Heart left ventricle (tissue), 16 donors: ENCODE measurements around the gene MYO19. TPM values are rescaled to one million over a fixed set of nuclear protein-coding genes. Genes with fewer than 3 reads are reported as not detected.

Source experiments
- ATAC-seq, 4 donors: fragments of 200-7000 bp; cut with Tn5 transposase; one replicate each; pipeline ENCODE4 v1.9.1; 2020 to 2022; ENCODE audit warnings: moderate library complexity in 4 of 4, mild to moderate bottlenecking in 3 of 4, moderate number of reproducible peaks in 1 of 4
- DNase-seq, 5 donors: peaks; one replicate each; pipeline ENCODE4 v3.0.0-alpha.2; 2020
- H3K27ac ChIP-seq, 12 donors: fragments of 200-600 bp; sonication (generic) in 4 of 12; one replicate each; pipeline versions ENCODE4 v1.5.0 to v1.8.0; 2016 to 2022; ENCODE audit warnings: mild to moderate bottlenecking in 2 of 12
- H3K27me3 ChIP-seq, 9 donors: fragments of 200-600 bp; sonication (generic) in 2 of 9; one replicate each; pipeline versions ENCODE4 v1.5.1 to v1.8.0; 2016 to 2022; ENCODE audit warnings: mild to moderate bottlenecking in 3 of 9
- H3K36me3 ChIP-seq, 9 donors: fragments of 200-600 bp; sonication (generic) in 2 of 9; one replicate each; pipeline versions ENCODE4 v1.5.0 to v1.8.0; 2018 to 2022; ENCODE audit warnings: mild to moderate bottlenecking in 2 of 9
- H3K4me1 ChIP-seq, 12 donors: fragments of 200-600 bp; sonication (generic) in 4 of 12; one replicate each; pipeline versions ENCODE4 v1.5.0 to v1.8.0; 2016 to 2022; ENCODE audit warnings: mild to moderate bottlenecking in 3 of 12
- H3K4me3 ChIP-seq, 12 donors: fragments of 200-600 bp; sonication (generic) in 4 of 12; one replicate each; pipeline versions ENCODE4 v1.5.0 to v1.8.0; 2017 to 2022; ENCODE audit warnings: mild to moderate bottlenecking in 9 of 12, moderate library complexity in 4 of 12
- H3K9me3 ChIP-seq, 12 donors: fragments of 200-600 bp; sonication (generic) in 4 of 12; one replicate each; pipeline versions ENCODE4 v1.5.0 to v1.8.0; 2016 to 2022; ENCODE audit warnings: mild to moderate bottlenecking in 1 of 12
- CTCF ChIP-seq, 12 donors: fragments of 200-600 bp; sonication (generic) in 4 of 12; IDR thresholded peaks; one replicate each; pipeline versions ENCODE4 v1.5.0 to v1.8.0; 2018 to 2022; ENCODE audit warnings: antibody characterized with exemption in 12 of 12, mild to moderate bottlenecking in 5 of 12
- POLR2A ChIP-seq, 2 donors: fragments of 450-650 bp; IDR thresholded peaks; one replicate each; pipeline ENCODE4 v1.6.1; 2017; ENCODE audit warnings: antibody characterized with exemption in 2 of 2, mild to moderate bottlenecking in 2 of 2, moderate library complexity in 2 of 2
- WGBS, 4 donors: extraction: QIAGEN DNeasy Blood & Tissue Kit in 2 of 4; methylation state at CpG; one replicate each; pipeline versions ENCODE4 v1.1.5 to v1.1.7; 2013 to 2018; 5-methylcytosine and 5-hydroxymethylcytosine counted together
- intact Hi-C, 10 donors: fragments of 100-400 bp; cut with DNase I; formaldehyde crosslinking; loops; one replicate each; pipeline versions ENCODE4 v1.11.1 to v1.14.2; 2022
- polyA plus RNA-seq, 2 donors: library from polyadenylated mRNA; stranded (reverse); fragments of 200-250 nt; gene quantifications; one replicate each; pipeline ENCODE4 v1.2.3, GENCODE V29; 2013
- total RNA-seq, 9 donors: library from RNA; depleted of rRNA in 2 of 9; stranded (reverse); fragments of >200 nt in 2 of 9; fragmentation: NEBNext Ultra II Directional in 3 of 9; extraction: Animal tissue kit (Norgen Biotek cat#: 25700) in 3 of 9; gene quantifications; one replicate each; pipeline versions ENCODE4 v1.1.0 to v1.2.4, GENCODE V29; 2016 to 2023
- donor health status: ischemic (EF 13 %, LVEDD 7.1; RV severe dilation, severe dysfunction).
- donor health status: healthy with polysubstance abuse.
- donor health status: DM: no; HTN: yes; CAD: no.
- donor health status: DM: no; HTN: no; CAD: no.
- donor health status: ischemic (EF 25% LVEDD 6.9; RV normal size, moderate dysfunction).
- donor health status: ischemic (EF 25% LVEDD 5.7; RV mildly dilated, moderate dysfunction).
- donor health status: healthy.
- donor health status: DM: yes; HTN: yes; CAD: no.
- donor health status: ischemic (EF 35%, LVEDD 5.7; RV mildly dilated, moderate dysfunction).
- donor health status: nonischemic (EF 11% LVEDD 7.7; RV severe dilation, severe dysfunction).
- donor health status: DM: yes; HTN: yes; CAD: no.
- donor health status: PGD.
- donor health status: ischemic (EF 29% LVEDD 5.4; RV normal size, mild dysfunction).
- donor health status: nonischemic (EF 23%, LVEDD 6.1; RV moderate dilation, normal function).

MYO19 gene
- total and polyA plus RNA-seq, 11 donors, result 5.8 to 32.7 (median 12.3) TPM

- no peaks in the 10 kb centered on the region for H3K4me1 ChIP-seq
- no peak overlapping the region for H3K27ac ChIP-seq
- 90 to 95% (median 93%) methylated on average over 2 of the region's 2 CpGs for WGBS, 4 donors
- H3K27me3 ChIP-seq, result no peaks in the 10 kb centered on the region
- peaks cover 0 to 92% (median 73%) of the 10 kb centered on the region in 9 donors for H3K36me3 ChIP-seq
- H3K4me3 ChIP-seq, result no peak overlapping the region
- no peak for TF ChIP-seq POLR2A (IDR thresholded peaks at IDR 0.05)
- no peak for TF ChIP-seq CTCF (IDR thresholded peaks at IDR 0.05)
- DNase-seq (no peak), ATAC-seq (no peak)
- H3K9me3 ChIP-seq, result no peaks in the 10 kb centered on the region
- intact Hi-C loops, result no loop called here
Observed at GRCh38 chr17:36523113-36523512, 11.6 kb downstream of the MYO19 start.

GRCh38 chr17:36515837-36516236, 18.8 kb downstream of the MYO19 start:
- TF ChIP-seq POLR2A (IDR thresholded peaks at IDR 0.05) (no peak), CTCF (IDR thresholded peaks at IDR 0.05) (no peak)
- ATAC-seq (no peak), DNase-seq (no peak)
- intact Hi-C loops, result loop anchor here in 1 of 10 donors (10.0 kb wide), 1 partner anchor 839 kb away; no protein-coding TSS in a partner anchor
- Histone ChIP-seq H3K27me3 (no peaks in the 10 kb centered on the region), H3K4me1 (peaks cover 0 to 7% (median 0%) of the 10 kb centered on the region in 12 donors), H3K4me3 (no peak overlapping the region), H3K27ac (no peak overlapping the region), H3K36me3 (peaks cover 0 to 64% (median 21%) of the 10 kb centered on the region in 9 donors), H3K9me3 (no peaks in the 10 kb centered on the region)
- WGBS, 4 donors, result 90 to 95% (median 91%) methylated on average over 4 of the region's 4 CpGs

- TF ChIP-seq CTCF (IDR thresholded peaks at IDR 0.05) (no peak), POLR2A (IDR thresholded peaks at IDR 0.05) (no peak)
- intact Hi-C loops, result loop anchor here in 1 of 10 donors (10.0 kb wide), 1 partner anchor 840 kb away; no protein-coding TSS in a partner anchor
Observed at GRCh38 chr17:36514856-36515255, 19.8 kb downstream of the MYO19 start.

GRCh38 chr17:36512641-36513040, 22.0 kb downstream of the MYO19 start:
- peaks cover 0 to 72% (median 16%) of the 10 kb centered on the region in 9 donors for H3K36me3 ChIP-seq
- H3K4me1 ChIP-seq, result peaks cover 0 to 7% (median 0%) of the 10 kb centered on the region in 12 donors
- intact Hi-C loops, result loop anchor here in 1 of 10 donors (10.0 kb wide), 1 partner anchor 842 kb away; no protein-coding TSS in a partner anchor
- H3K27ac ChIP-seq, result no peak overlapping the region
- no peaks in the 10 kb centered on the region for H3K27me3 ChIP-seq
- WGBS, 4 donors, result 73 to 81% (median 77%) methylated on average over 5 of the region's 5 CpGs
- no peak for ATAC-seq
- no peak for DNase-seq
- H3K9me3 ChIP-seq, result no peaks in the 10 kb centered on the region
- TF ChIP-seq POLR2A (IDR thresholded peaks at IDR 0.05) (no peak), CTCF (IDR thresholded peaks at IDR 0.05) (no peak)
- no peak overlapping the region for H3K4me3 ChIP-seq

More at GRCh38 chr17:36514856-36515255, 19.8 kb downstream of the MYO19 start:
- Histone ChIP-seq H3K4me3 (no peak overlapping the region), H3K27ac (no peak overlapping the region), H3K27me3 (no peaks in the 10 kb centered on the region), H3K36me3 (peaks cover 0 to 64% (median 17%) of the 10 kb centered on the region in 9 donors), H3K9me3 (no peaks in the 10 kb centered on the region), H3K4me1 (peaks cover 0 to 7% (median 0%) of the 10 kb centered on the region in 12 donors)
- DNase-seq (no peak), ATAC-seq (no peak)
- 95 to 97% (median 96%) methylated on average over 2 to 3 of the region's 3 CpGs for WGBS, 4 donors
